ENCODE results near the gene TMEM271. TPM values are rescaled to one million over a fixed set of nuclear protein-coding genes. Genes with fewer than 3 reads are reported as not detected.

Gene TMEM271
- total RNA-seq, 1 experiment from 2014 or later = not detected

GRCh38 chr4:571838-572572, 4.1 kb downstream of the TMEM271 start:
- H3K27me3 Mint-ChIP-seq (ENCODE audit: insufficient read depth, unreplicated experiment) = peaks cover 3% of the 10 kb centered on the region
- Histone ChIP-seq H3K36me3 (ENCODE audit: control insufficient read depth, insufficient read depth, low read length) (no peaks in the 10 kb centered on the region), H3K4me1 (no peaks in the 10 kb centered on the region), H3K27me3 (replicated peaks; ENCODE audit: control insufficient read depth, insufficient read depth, low read length) (no peaks in the 10 kb centered on the region), H3K9me3 (no peaks in the 10 kb centered on the region), H3K4me3 (ENCODE audit: low read depth, low read length) (no peak overlapping the region)
- ChIA-PET CTCF (no interaction called here), POLR2A (no interaction called here)
- no peak for TF ChIP-seq CTCF (IDR thresholded peaks at IDR 0.05; ENCODE audit: insufficient read depth in 1 of 2, low read depth in 1 of 2, low read length in 1 of 2, severe bottlenecking in 1 of 2, unreplicated experiment in 1 of 2)
- no peak for DNase-seq
- no peaks in the 10 kb centered on the region for H3K9me3 Mint-ChIP-seq (ENCODE audit: unreplicated experiment)
- H3K4me1 Mint-ChIP-seq (ENCODE audit: low read depth, unreplicated experiment) = no peaks in the 10 kb centered on the region
- H3K27ac Mint-ChIP-seq (ENCODE audit: unreplicated experiment) = no peak overlapping the region
- no peaks in the 10 kb centered on the region for H3K36me3 Mint-ChIP-seq (ENCODE audit: insufficient read depth, unreplicated experiment)
- intact Hi-C loops (cut with micrococcal nuclease; ENCODE audit: unreplicated experiment) = no loop called here
- no peak overlapping the region for H3K4me3 Mint-ChIP-seq (ENCODE audit: unreplicated experiment)
- no TSS peak for BruUV-seq (replicated peaks)

GRCh38 chr4:570754-571153, 5.3 kb downstream of the TMEM271 start:
- ChIA-PET CTCF (no interaction called here), POLR2A (no interaction called here)
- no peaks in the 10 kb centered on the region for H3K27me3 ChIP-seq (replicated peaks; ENCODE audit: control insufficient read depth, insufficient read depth, low read length)
- no TSS peak for BruUV-seq (replicated peaks)
- no peak for DNase-seq
- no peak overlapping the region for H3K4me3 ChIP-seq (ENCODE audit: low read depth, low read length)
- H3K9me3 ChIP-seq = no peaks in the 10 kb centered on the region
- H3K36me3 ChIP-seq (ENCODE audit: control insufficient read depth, insufficient read depth, low read length) = no peaks in the 10 kb centered on the region
- TF ChIP-seq CTCF (IDR thresholded peaks at IDR 0.05; ENCODE audit: insufficient read depth in 1 of 2, low read depth in 1 of 2, low read length in 1 of 2, severe bottlenecking in 1 of 2, unreplicated experiment in 1 of 2) = no peak
- Mint-ChIP-seq H3K4me1 (ENCODE audit: low read depth, unreplicated experiment) (no peaks in the 10 kb centered on the region), H3K4me3 (ENCODE audit: unreplicated experiment) (no peak overlapping the region), H3K27me3 (ENCODE audit: insufficient read depth, unreplicated experiment) (peaks cover 3% of the 10 kb centered on the region), H3K36me3 (ENCODE audit: insufficient read depth, unreplicated experiment) (no peaks in the 10 kb centered on the region), H3K27ac (ENCODE audit: unreplicated experiment) (no peak overlapping the region), H3K9me3 (ENCODE audit: unreplicated experiment) (no peaks in the 10 kb centered on the region)
- H3K4me1 ChIP-seq = no peaks in the 10 kb centered on the region
- intact Hi-C loops (cut with micrococcal nuclease; ENCODE audit: unreplicated experiment) = no loop called here

GRCh38 chr4:569958-570667, 6.0 kb downstream of the TMEM271 start:
- H3K27ac Mint-ChIP-seq (ENCODE audit: unreplicated experiment) = no peak overlapping the region
- intact Hi-C loops (cut with micrococcal nuclease; ENCODE audit: unreplicated experiment) = no loop called here
- peaks cover 3% of the 10 kb centered on the region for H3K27me3 Mint-ChIP-seq (ENCODE audit: insufficient read depth, unreplicated experiment)
- Histone ChIP-seq H3K36me3 (ENCODE audit: control insufficient read depth, insufficient read depth, low read length) (no peaks in the 10 kb centered on the region), H3K9me3 (no peaks in the 10 kb centered on the region), H3K4me3 (ENCODE audit: low read depth, low read length) (no peak overlapping the region), H3K27me3 (replicated peaks; ENCODE audit: control insufficient read depth, insufficient read depth, low read length) (no peaks in the 10 kb centered on the region), H3K4me1 (no peaks in the 10 kb centered on the region)
- no TSS peak for BruUV-seq (replicated peaks)
- ChIA-PET CTCF (no interaction called here), POLR2A (no interaction called here)
- no peak for TF ChIP-seq CTCF (IDR thresholded peaks at IDR 0.05; ENCODE audit: insufficient read depth in 1 of 2, low read depth in 1 of 2, low read length in 1 of 2, severe bottlenecking in 1 of 2, unreplicated experiment in 1 of 2)
- no peaks in the 10 kb centered on the region for H3K4me1 Mint-ChIP-seq (ENCODE audit: low read depth, unreplicated experiment)
- DNase-seq = no peak
- H3K9me3 Mint-ChIP-seq (ENCODE audit: unreplicated experiment) = no peaks in the 10 kb centered on the region
- no peak overlapping the region for H3K4me3 Mint-ChIP-seq (ENCODE audit: unreplicated experiment)
- H3K36me3 Mint-ChIP-seq (ENCODE audit: insufficient read depth, unreplicated experiment) = no peaks in the 10 kb centered on the region
